ENCODE measurements around the gene ATP6V1G1. TPM values are rescaled to one million over a fixed set of nuclear protein-coding genes. Genes with fewer than 3 reads are reported as not detected.

The ATP6V1G1 gene
- total and polyA plus RNA-seq, 2 experiments from 2014 or later, result 337 to 439 TPM

DNA sequence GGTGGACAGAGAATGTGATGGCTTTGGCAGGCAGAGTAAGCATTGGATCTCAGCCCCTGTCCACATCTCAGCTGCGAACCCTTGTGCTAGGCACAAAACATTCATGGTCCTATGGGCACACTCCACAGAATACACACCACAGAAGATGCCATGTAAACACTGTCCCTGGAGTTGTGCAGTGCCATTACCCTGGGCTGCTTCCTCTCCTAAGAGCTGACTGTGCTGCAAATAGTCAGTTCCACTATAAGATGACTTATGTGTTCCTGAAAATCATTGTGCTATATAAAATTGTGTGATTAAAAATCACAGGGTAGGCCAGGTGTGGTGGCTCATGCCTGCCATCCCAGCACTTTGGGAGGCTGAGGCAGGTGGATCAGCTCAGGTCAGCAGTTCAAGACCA lies 31.9 kb upstream of the ATP6V1G1 start:
- H3K79me2 ChIP-seq, result no peaks in the 10 kb centered on the region
- H3K9me2 ChIP-seq (replicated peaks; ENCODE audit: insufficient read depth), result no peaks in the 10 kb centered on the region
- DNase-seq (ENCODE audit: low spot score), result no peak
- no peak overlapping the region for H3K4me3 ChIP-seq
- H3K27me3 ChIP-seq, result no peaks in the 10 kb centered on the region
- TF ChIP-seq EZH2 (IDR thresholded peaks at IDR 0.05; ENCODE audit: borderline replicate concordance) (no peak), EZH2phosphoT487 (IDR thresholded peaks at IDR 0.05; ENCODE audit: low read depth, severe bottlenecking, unreplicated experiment) (no peak)
- TF ChIP-seq, protein P1, sequence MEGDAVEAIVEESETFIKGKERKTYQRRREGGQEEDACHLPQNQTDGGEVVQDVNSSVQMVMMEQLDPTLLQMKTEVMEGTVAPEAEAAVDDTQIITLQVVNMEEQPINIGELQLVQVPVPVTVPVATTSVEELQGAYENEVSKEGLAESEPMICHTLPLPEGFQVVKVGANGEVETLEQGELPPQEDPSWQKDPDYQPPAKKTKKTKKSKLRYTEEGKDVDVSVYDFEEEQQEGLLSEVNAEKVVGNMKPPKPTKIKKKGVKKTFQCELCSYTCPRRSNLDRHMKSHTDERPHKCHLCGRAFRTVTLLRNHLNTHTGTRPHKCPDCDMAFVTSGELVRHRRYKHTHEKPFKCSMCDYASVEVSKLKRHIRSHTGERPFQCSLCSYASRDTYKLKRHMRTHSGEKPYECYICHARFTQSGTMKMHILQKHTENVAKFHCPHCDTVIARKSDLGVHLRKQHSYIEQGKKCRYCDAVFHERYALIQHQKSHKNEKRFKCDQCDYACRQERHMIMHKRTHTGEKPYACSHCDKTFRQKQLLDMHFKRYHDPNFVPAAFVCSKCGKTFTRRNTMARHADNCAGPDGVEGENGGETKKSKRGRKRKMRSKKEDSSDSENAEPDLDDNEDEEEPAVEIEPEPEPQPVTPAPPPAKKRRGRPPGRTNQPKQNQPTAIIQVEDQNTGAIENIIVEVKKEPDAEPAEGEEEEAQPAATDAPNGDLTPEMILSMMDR (IDR thresholded peaks at IDR 0.05; ENCODE audit: poor library complexity), result no peak
- WGBS (ENCODE audit: low lambda C conversion rate, missing lambda C conversion rate), result 90% methylated on average over 1 of the region's 1 CpG
- no peaks in the 10 kb centered on the region for H4K20me1 ChIP-seq (ENCODE audit: insufficient read depth, poor library complexity, severe bottlenecking)
- no peak overlapping the region for H2AFZ ChIP-seq
- H3K36me3 ChIP-seq (replicated peaks; ENCODE audit: insufficient read depth, low read depth), result no peaks in the 10 kb centered on the region
- H3K4me1 ChIP-seq (ENCODE audit: insufficient read depth), result peaks cover 8% of the 10 kb centered on the region
- no peak overlapping the region for H3K27ac ChIP-seq
- no peak overlapping the region for H3K4me2 ChIP-seq
- no peaks in the 10 kb centered on the region for H3K9me3 ChIP-seq (ENCODE audit: low read depth)

DNA sequence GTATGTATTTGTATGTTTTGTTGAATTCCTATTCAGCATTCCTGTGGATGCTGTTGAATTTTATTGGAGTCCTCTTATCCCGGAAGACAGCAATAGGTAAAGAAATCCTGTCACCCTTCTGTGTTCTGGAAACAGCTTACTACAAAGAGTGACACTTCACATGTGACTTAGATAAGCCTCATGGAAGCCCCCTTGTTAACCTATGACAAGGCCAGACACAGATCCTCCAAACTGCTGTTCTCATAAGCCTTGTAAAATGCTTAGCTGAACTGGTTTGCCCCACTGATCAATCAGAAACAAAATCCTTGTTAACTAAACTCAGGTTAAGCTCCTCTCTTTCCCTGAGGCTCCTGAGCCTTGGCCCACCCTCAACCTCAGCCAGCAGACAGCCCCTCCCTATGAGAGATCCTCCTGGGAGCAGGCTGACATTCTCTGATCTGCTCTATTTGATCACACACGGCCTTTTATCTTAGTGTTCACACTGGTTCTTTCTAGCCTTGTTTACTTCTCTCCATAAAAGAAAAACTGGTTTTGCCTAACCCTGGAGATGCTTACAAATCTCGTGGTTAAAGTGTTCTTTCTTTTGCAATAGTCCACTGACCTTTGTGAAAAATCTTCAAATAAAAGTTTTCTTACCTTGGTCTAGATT lies 29.4 kb upstream of the ATP6V1G1 start:
- Histone ChIP-seq H3K4me1 (ENCODE audit: insufficient read depth) (no peaks in the 10 kb centered on the region), H3K4me3 (no peak overlapping the region), H3K4me2 (no peak overlapping the region), H3K9me3 (ENCODE audit: low read depth) (no peaks in the 10 kb centered on the region), H3K79me2 (no peaks in the 10 kb centered on the region), H3K36me3 (replicated peaks; ENCODE audit: insufficient read depth, low read depth) (no peaks in the 10 kb centered on the region), H3K27ac (peak overlapping the region; percentile 84), H3K9me2 (replicated peaks; ENCODE audit: insufficient read depth) (no peaks in the 10 kb centered on the region), H2AFZ (no peak overlapping the region), H4K20me1 (ENCODE audit: insufficient read depth, poor library complexity, severe bottlenecking) (no peaks in the 10 kb centered on the region), H3K27me3 (no peaks in the 10 kb centered on the region)
- DNase-seq (ENCODE audit: low spot score), result peak; percentile 55
- TF ChIP-seq EZH2phosphoT487 (IDR thresholded peaks at IDR 0.05; ENCODE audit: low read depth, severe bottlenecking, unreplicated experiment) (no peak), EZH2 (IDR thresholded peaks at IDR 0.05; ENCODE audit: borderline replicate concordance) (no peak)
- TF ChIP-seq, protein P1 (IDR thresholded peaks at IDR 0.05; ENCODE audit: poor library complexity), result no peak
- WGBS (ENCODE audit: low lambda C conversion rate, missing lambda C conversion rate), result 18% methylated on average over 3 of the region's 3 CpGs

DNA sequence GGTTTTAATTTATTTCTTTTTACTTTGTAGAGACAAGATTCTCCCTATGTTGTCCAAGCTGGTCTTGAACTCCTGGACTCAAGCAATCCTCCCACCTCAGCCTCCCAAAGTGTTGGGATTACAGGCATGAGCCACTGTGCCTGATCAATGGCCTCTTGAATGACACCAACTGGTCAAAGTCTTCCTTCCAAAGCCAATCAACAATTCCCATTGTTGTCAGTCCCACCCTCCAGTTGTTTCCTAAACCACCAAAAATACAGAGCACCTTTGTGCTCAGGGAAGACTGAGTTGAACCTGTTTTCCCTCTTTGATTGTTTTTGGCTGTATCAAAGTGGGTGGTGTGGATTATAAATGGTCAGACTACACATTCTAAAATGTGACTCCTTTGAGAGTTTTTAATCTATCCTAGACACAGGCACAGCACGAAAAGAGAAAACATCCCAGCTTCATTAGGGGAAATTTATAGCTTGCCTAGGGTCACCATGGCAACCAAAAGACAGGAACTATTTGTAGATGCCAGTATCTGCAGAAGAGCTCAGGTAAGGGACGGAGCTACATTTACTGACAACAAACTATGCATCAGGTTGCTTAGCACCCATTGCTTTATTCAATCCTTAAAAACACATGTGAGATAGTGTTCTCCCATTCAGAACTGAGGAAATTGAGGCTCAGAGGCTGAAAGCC lies 27.6 kb upstream of the ATP6V1G1 start:
- Histone ChIP-seq H2AFZ (no peak overlapping the region), H3K9me3 (ENCODE audit: low read depth) (no peaks in the 10 kb centered on the region), H3K4me1 (ENCODE audit: insufficient read depth) (no peaks in the 10 kb centered on the region), H3K27ac (no peak overlapping the region), H3K36me3 (replicated peaks; ENCODE audit: insufficient read depth, low read depth) (no peaks in the 10 kb centered on the region), H3K79me2 (no peaks in the 10 kb centered on the region), H3K27me3 (peaks cover 13% of the 10 kb centered on the region), H4K20me1 (ENCODE audit: insufficient read depth, poor library complexity, severe bottlenecking) (no peaks in the 10 kb centered on the region), H3K4me3 (no peak overlapping the region), H3K9me2 (replicated peaks; ENCODE audit: insufficient read depth) (no peaks in the 10 kb centered on the region), H3K4me2 (no peak overlapping the region)
- TF ChIP-seq EZH2phosphoT487 (IDR thresholded peaks at IDR 0.05; ENCODE audit: low read depth, severe bottlenecking, unreplicated experiment) (no peak), EZH2 (IDR thresholded peaks at IDR 0.05; ENCODE audit: borderline replicate concordance) (no peak)
- TF ChIP-seq, protein P1 (IDR thresholded peaks at IDR 0.05; ENCODE audit: poor library complexity), result no peak
- 40% methylated on average over 2 of the region's 2 CpGs for WGBS (ENCODE audit: low lambda C conversion rate, missing lambda C conversion rate)
- peak; percentile 30 for DNase-seq (ENCODE audit: low spot score)

All from hepatocyte (in vitro differentiated cells).